Measurements from ENCODE around the gene RAB3IP.

GRCh38 chr12:69733638-69734037 lies 5.0 kb upstream of the RAB3IP start:
- TF ChIP-seq CTCF (IDR thresholded peaks at IDR 0.05) (no peak), POLR2A (IDR thresholded peaks at IDR 0.05) (no peak)

All from heart left ventricle (tissue), 13 donors.